Sigmoid colon (tissue), 4 donors: ENCODE measurements around the gene SSU72.
"Not testable (repeated sequence)": the region's sequence is repeated elsewhere in the genome, so short reads cannot be mapped to it uniquely, and the experiment has no call there.

ENCODE experiments used
- EP300 ChIP-seq, 4 donors: sonication (generic); formaldehyde crosslinking; IDR thresholded peaks; one replicate each; pipeline ENCODE4 v1.6.1; 2017; ENCODE audit warnings: antibody characterized with exemption in 4 of 4
- POLR2A ChIP-seq, 2 donors: fragments of 450-650 bp; IDR thresholded peaks; one replicate each; pipeline ENCODE4 v1.6.1; 2016; ENCODE audit warnings: antibody characterized with exemption in 2 of 2, mild to moderate bottlenecking in 2 of 2, moderate library complexity in 2 of 2
- POLR2AphosphoS5 ChIP-seq, 4 donors: sonication (generic); formaldehyde crosslinking; IDR thresholded peaks; one replicate each; pipeline ENCODE4 v1.6.1; 2017; ENCODE audit warnings: antibody characterized with exemption in 4 of 4
- TF ChIP-seq, protein P1 (sequence below), 4 experiments: fragments of 450-650 bp in 3 of 4; fragments of 200-600 bp in 1 of 4; IDR thresholded peaks; one replicate each; pipeline ENCODE4 v1.5.1; 2016 to 2019; ENCODE audit warnings: antibody characterized with exemption in 4 of 4, mild to moderate bottlenecking in 3 of 4, moderate library complexity in 2 of 4

DNA sequence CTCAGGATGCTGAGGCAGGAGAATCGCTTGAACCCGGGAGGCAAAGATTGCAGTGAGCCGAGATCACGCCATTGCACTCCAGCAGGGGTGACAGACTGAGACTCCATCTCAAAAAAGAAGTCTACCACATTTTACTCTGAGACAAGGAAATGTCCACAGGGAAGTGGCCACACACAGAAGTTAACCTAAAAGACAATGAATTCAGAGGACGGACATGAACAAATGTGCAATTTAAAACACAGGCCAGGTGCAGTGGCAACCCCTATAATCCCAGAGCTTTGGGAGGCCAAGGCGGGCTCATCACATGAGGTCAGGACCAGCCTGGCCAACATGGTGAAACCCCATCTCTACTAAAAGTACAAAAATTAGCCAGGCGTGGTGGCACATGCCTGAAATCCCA is 17.0 kb downstream of the SSU72 start:
- TF ChIP-seq POLR2AphosphoS5, POLR2A, EP300 (IDR thresholded peaks at IDR 0.05): not testable (repeated sequence)
- TF ChIP-seq, protein P1, sequence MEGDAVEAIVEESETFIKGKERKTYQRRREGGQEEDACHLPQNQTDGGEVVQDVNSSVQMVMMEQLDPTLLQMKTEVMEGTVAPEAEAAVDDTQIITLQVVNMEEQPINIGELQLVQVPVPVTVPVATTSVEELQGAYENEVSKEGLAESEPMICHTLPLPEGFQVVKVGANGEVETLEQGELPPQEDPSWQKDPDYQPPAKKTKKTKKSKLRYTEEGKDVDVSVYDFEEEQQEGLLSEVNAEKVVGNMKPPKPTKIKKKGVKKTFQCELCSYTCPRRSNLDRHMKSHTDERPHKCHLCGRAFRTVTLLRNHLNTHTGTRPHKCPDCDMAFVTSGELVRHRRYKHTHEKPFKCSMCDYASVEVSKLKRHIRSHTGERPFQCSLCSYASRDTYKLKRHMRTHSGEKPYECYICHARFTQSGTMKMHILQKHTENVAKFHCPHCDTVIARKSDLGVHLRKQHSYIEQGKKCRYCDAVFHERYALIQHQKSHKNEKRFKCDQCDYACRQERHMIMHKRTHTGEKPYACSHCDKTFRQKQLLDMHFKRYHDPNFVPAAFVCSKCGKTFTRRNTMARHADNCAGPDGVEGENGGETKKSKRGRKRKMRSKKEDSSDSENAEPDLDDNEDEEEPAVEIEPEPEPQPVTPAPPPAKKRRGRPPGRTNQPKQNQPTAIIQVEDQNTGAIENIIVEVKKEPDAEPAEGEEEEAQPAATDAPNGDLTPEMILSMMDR (IDR thresholded peaks at IDR 0.05) = not testable (repeated sequence)
